ENCODE results near the gene WIZ.

DNA sequence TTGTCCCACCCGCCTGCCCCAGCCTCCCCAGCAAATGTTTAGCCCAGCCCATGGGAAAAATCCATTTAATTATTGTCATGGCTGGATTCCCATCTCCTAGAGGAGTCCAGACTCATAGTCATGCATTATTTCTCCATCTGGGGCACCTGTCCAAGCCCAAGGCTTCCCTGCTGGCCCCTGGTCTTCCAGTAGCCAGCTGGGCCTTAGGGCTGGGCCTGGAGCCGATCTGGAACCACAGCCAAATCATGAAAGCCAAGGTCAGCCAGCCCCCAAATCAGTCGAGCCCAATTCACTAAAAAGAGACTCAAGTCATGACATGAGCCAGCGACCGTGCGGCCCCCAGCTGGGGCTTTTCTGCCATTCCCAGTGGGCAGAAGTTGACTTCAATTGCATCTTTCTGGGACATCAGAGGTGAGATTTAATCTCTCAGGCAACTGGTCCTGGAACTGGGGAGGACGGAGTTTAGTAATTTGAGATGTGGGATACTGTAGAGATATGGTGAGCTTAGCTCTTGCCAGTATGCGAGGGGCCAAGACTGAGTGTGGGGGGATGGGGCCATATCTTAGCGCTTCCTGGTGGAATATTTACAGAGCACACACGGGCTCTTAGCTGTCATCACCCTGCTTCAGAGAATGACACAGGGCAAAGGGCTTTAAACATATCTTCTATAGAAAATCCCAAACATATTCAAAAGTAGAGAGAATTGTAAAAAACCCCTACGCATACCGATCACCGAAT is 38.9 kb upstream of the WIZ start:
- TF ChIP-seq CTCF (IDR thresholded peaks at IDR 0.05) (no peak), POLR2A (IDR thresholded peaks at IDR 0.05) (no peak)
